Large intestine (tissue), 3 donors: ENCODE measurements around the gene FKBP10. TPM values are rescaled to one million over a fixed set of nuclear protein-coding genes. Genes with fewer than 3 reads are reported as not detected.

ENCODE experiments used
- DNase-seq, 2 donors: peaks; one replicate each; pipeline versions ENCODE4 v3.0.0 to v3.0.0-alpha.2; 2013
- H3K27ac ChIP-seq: one replicate; pipeline ENCODE4 v1.5.1; 2013; ENCODE audit warnings: low read length
- H3K27me3 ChIP-seq: 2 replicates; pipeline ENCODE4 v1.6.1; 2013; ENCODE audit warnings: low read length; ENCODE audit not compliant: control insufficient read depth, insufficient read depth
- H3K36me3 ChIP-seq: 2 replicates; pipeline ENCODE4 v1.6.1; 2013; ENCODE audit warnings: low read length; ENCODE audit not compliant: control insufficient read depth, insufficient read depth
- H3K4me1 ChIP-seq: one replicate; pipeline ENCODE4 v1.6.1; 2013; ENCODE audit warnings: low read length; ENCODE audit not compliant: control insufficient read depth, insufficient read depth
- H3K4me3 ChIP-seq: one replicate; pipeline ENCODE4 v1.5.1; 2013; ENCODE audit warnings: low read length
- H3K9me3 ChIP-seq: one replicate; pipeline ENCODE4 v1.6.1; 2013; ENCODE audit warnings: mild to moderate bottlenecking, low read depth, low read length, moderate library complexity; ENCODE audit not compliant: control insufficient read depth
- WGBS: methylation state at CpG from one replicate; pipeline ENCODE4 v1.1.5; 2013; ENCODE audit warnings: low lambda C conversion rate; ENCODE audit not compliant: insufficient coverage; 5-methylcytosine and 5-hydroxymethylcytosine counted together
- polyA plus RNA-seq: library from polyadenylated mRNA; unstranded; fragments of 120-200 nt; gene quantifications from one replicate; pipeline ENCODE4 v1.2.1, GENCODE V29; 2013

The FKBP10 gene
- polyA plus RNA-seq, 1 donor = 43.2 TPM

DNA sequence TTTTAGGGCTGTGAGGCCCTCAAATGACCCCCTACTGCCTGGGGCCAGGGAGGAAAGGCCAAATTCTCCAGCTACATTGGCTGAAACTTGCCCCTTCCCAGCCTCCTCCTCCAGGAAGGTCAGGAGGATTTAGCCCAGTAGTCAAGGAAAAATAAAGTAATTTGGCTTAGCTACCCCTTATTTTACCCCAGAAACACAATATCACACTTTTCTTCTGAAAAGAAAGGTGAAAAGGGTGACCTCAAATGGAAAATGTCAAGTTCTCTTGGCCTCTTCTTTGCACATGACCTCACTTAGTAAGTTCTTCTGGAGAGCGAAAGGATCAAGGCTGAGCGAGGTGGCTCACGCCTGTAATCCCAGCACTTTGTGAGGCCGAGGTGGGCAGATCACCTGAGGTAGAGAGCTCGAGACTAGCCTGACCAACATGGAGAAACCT, 18.2 kb upstream of the FKBP10 start:
- Histone ChIP-seq H3K27ac (peak overlapping the region; percentile 89), H3K4me1 (peaks cover 52% of the 10 kb centered on the region), H3K36me3 (no peaks in the 10 kb centered on the region), H3K9me3 (no peaks in the 10 kb centered on the region), H3K4me3 (no peak overlapping the region), H3K27me3 (no peaks in the 10 kb centered on the region)
- DNase-seq = no peak
- WGBS = no CpG with 5 or more reads among the region's 5 CpGs

DNA sequence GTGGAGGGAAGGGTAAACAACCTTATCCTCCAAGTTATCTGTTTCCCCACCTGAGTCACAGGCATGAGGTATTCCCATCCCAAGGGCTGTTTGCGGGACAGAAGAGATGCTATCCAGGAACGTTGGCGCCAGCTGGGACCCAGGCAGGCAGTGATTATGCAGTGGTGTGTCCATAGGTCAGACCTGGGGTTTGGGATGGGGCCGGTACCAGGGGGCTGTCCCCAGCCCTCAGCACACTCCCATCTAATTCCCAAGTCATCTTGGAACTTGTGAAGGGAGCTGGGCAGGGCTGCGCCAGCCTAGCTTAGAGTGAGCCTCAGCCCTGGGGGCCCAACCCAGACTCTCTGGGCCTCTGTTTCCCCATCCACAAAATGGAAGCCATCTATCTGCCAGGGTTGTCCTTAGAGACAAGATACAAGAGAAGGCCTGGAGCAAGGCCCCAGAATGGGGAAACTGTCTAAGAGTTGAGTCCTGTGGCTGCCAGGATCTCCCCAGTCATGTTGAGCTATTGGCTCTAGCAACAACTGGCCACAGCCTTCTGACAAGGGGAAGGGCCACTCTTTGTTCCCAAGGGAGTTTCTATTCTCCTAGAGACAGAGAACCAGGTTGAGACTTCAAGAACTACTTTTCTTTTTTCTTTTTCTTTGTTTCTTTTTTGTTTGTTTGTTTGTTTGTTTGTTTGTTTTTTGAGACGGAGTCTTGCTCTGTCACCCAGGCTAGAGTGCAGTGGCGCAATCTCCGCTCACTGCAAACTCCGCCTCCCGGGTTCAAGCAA, 16.5 kb upstream of the FKBP10 start:
- no peaks in the 10 kb centered on the region for H3K36me3 ChIP-seq
- no peak overlapping the region for H3K4me3 ChIP-seq
- H3K4me1 ChIP-seq = peaks cover 64% of the 10 kb centered on the region
- H3K27ac ChIP-seq = peak overlapping the region; percentile 89
- no CpG with 5 or more reads among the region's 10 CpGs for WGBS
- DNase-seq = peak in 1 of 2 donors; percentile 58
- no peaks in the 10 kb centered on the region for H3K27me3 ChIP-seq
- no peaks in the 10 kb centered on the region for H3K9me3 ChIP-seq

DNA sequence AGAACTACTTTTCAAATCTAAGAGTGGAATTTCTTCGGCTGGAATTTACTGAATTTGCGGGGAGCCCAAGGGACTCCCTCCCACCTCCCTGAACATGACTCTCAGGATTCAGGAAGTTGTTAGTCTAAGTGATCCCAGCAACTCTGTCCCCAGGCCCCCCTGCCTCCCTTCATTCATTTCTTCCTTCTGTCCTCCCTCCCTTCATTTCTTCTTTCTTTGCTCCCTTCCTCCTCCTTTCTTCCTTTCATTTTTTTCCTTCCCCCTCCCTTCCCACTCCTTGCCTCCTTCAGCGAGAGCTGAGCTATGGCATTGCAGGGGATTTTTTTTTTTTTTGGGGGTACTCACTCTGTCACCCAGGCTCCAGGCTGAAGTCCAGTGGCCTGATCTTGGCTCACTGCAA, 15.4 kb upstream of the FKBP10 start:
- H3K27me3 ChIP-seq = no peaks in the 10 kb centered on the region
- H3K9me3 ChIP-seq = no peaks in the 10 kb centered on the region
- H3K36me3 ChIP-seq = peaks cover 2% of the 10 kb centered on the region
- no CpG with 5 or more reads among the region's 3 CpGs for WGBS
- no peak for DNase-seq
- H3K27ac ChIP-seq = no peak overlapping the region
- no peak overlapping the region for H3K4me3 ChIP-seq
- H3K4me1 ChIP-seq = peaks cover 57% of the 10 kb centered on the region

DNA sequence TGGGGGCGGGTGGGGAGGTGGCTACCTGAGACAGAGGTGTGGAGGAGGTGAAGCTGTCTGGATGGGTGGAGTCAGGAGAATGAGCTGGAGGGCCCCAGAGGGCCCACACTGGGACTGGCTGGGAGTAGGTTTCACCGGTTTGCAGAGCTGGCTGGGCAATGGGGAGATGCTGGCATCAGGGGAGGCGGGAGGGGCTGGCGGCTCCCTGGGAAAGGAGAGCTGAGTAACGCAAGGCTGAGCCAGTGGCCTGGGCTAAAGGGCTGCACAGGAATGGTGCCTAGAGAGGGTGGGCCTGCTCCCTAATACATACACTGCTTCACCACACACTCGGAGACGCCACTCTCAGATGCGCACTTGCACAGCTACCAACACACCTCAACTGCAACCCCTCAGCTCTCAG, 13.4 kb upstream of the FKBP10 start:
- H3K27ac ChIP-seq = no peak overlapping the region
- H3K4me3 ChIP-seq = no peak overlapping the region
- peaks cover 2% of the 10 kb centered on the region for H3K36me3 ChIP-seq
- peaks cover 37% of the 10 kb centered on the region for H3K4me1 ChIP-seq
- no peaks in the 10 kb centered on the region for H3K9me3 ChIP-seq
- 100% methylated on average over 2 of the region's 8 CpGs for WGBS
- no peaks in the 10 kb centered on the region for H3K27me3 ChIP-seq
- DNase-seq = no peak

GRCh38 chr17:41800601-41801373, 12.0 kb upstream of the FKBP10 start:
- Histone ChIP-seq H3K4me3 (no peak overlapping the region), H3K9me3 (no peaks in the 10 kb centered on the region), H3K27ac (peak overlapping the region; percentile 93), H3K4me1 (peaks cover 26% of the 10 kb centered on the region), H3K27me3 (no peaks in the 10 kb centered on the region), H3K36me3 (peaks cover 7% of the 10 kb centered on the region)
- DNase-seq = peak; percentile 98 to 99
- no CpG with 5 or more reads among the region's 18 CpGs for WGBS

DNA sequence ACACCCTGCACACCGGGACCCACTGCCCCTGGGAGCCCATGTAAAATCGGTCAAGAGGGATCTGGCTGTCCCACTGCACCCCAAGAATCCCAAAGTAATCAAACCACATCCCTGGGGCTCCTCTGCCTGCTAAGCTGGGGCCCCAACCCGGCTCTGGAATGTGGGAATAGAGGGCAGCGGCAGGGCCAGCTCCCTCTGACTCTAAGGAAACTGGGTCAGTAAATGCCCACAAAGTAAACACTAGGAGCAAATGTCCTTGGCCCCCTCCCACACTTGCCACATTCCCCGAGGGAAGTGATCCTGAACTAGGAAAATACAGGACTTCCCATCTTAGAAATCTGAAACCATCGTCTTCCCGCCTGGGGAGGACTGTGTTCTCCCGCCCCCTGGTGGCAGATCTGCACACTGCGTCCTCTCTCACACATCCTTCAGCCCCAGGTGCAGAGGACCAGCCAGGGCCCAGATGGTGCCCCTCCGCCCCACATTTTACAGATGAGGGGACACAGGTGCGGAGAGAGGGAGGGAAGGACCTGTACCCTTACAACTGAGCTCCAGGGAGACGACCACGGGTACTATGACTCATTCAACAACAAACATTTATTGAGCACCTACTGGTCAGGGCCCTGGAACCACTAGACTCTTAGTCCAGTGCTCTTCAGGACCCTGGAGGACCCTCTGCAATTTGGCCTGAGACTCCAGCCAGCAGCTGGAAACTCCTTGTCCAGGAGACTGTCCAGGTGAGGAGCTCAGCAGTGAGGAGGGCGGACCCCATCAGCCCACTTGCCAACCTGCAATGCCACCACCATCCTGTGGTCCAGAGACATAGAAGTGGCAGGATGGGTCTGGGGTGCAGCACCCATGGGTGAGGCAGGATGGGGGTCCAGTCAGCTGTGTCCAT, 11.2 kb upstream of the FKBP10 start:
- Histone ChIP-seq H3K4me3 (no peak overlapping the region), H3K36me3 (peaks cover 10% of the 10 kb centered on the region), H3K27me3 (no peaks in the 10 kb centered on the region), H3K27ac (peak overlapping the region; percentile 93), H3K9me3 (no peaks in the 10 kb centered on the region), H3K4me1 (peaks cover 21% of the 10 kb centered on the region)
- no CpG with 5 or more reads among the region's 14 CpGs for WGBS
- DNase-seq = peak; percentile 78

DNA sequence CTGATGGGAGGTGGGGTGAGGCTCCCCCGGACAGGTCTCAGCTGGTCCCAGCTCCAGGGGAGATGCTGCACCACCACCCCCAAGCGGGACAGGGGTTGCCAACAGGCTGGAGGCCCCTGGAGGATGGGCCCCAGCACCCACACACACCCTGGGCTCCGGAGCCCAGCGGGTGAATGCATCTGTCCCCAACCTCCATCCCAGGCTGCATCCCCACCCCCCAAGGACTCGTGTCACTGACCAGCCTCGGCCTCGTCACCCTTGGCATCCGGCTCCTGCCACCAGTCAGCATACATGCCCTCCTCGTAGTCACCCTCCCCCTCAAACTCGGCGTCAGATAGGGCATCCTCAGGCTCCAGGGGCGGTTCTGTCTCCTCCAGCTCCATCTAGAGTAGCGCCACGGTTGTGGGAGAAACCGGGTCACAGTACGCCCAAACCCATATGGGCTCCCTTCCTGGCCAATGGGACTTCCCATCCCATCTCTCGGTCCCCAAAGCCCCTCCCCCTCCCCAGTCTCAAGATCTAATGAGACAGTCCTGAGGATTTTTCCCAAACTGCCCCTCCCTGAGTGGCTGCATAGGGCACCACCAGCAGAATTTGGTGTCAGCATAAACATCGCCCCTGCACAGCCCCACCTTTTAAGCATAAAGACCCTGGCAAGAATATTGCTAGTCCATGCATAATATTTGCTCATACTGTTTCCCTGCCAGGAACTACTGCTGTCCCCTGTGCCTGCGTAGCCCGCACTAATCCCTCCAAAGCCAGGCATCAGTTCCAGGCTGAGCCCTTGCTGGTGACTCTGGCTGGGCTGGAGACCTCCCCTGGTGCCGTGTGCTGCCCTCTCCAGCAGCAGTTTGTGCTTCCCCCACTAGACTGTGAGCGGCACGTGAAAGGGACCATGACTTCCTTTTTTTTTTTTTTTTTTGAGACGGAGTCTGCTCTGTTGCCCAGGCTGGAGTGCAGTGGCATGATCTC, 9.5 kb upstream of the FKBP10 start:
- H3K4me3 ChIP-seq = no peak overlapping the region
- no peak overlapping the region for H3K27ac ChIP-seq
- peaks cover 11% of the 10 kb centered on the region for H3K36me3 ChIP-seq
- H3K9me3 ChIP-seq = no peaks in the 10 kb centered on the region
- 60% methylated on average over 1 of the region's 24 CpGs for WGBS
- no peaks in the 10 kb centered on the region for H3K27me3 ChIP-seq
- no peak for DNase-seq
- peaks cover 28% of the 10 kb centered on the region for H3K4me1 ChIP-seq

GRCh38 chr17:41806685-41807445, 5.9 kb upstream of the FKBP10 start:
- Histone ChIP-seq H3K4me1 (peaks cover 19% of the 10 kb centered on the region), H3K27me3 (no peaks in the 10 kb centered on the region), H3K27ac (peak overlapping the region; percentile 46), H3K9me3 (peaks cover 5% of the 10 kb centered on the region), H3K4me3 (no peak overlapping the region), H3K36me3 (peaks cover 19% of the 10 kb centered on the region)
- WGBS = no CpG with 5 or more reads among the region's 8 CpGs
- DNase-seq = peak; percentile 78 to 84
